Measurements from ENCODE around the gene UBE2V1.

The UBE2V1 gene

GRCh38 chr20:50042370-50043313 is 70.3 kb downstream of the UBE2V1 start:
- DNase-seq = no peak

GRCh38 chr20:50041246-50041873 is 71.6 kb downstream of the UBE2V1 start:
- no peak for DNase-seq

- DNase-seq = no peak
Observed at GRCh38 chr20:50040432-50041245, 72.3 kb downstream of the UBE2V1 start.

GRCh38 chr20:50039706-50040431 is 73.1 kb downstream of the UBE2V1 start:
- no peak for DNase-seq

- no peak for DNase-seq
Observed at GRCh38 chr20:50038574-50038991, 74.4 kb downstream of the UBE2V1 start.

- no peak for DNase-seq
Observed at GRCh38 chr20:50038169-50038568, 74.8 kb downstream of the UBE2V1 start.

GRCh38 chr20:50037575-50037974 is 75.4 kb downstream of the UBE2V1 start:
- DNase-seq = no peak

- DNase-seq = no peak
Observed at GRCh38 chr20:50037123-50037522, 75.8 kb downstream of the UBE2V1 start.

- DNase-seq = no peak
Observed at GRCh38 chr20:50036703-50037102, 76.2 kb downstream of the UBE2V1 start.

GRCh38 chr20:50034567-50035180 is 78.3 kb downstream of the UBE2V1 start:
- DNase-seq = no peak

GRCh38 chr20:50032955-50033666 is 79.8 kb downstream of the UBE2V1 start:
- no peak for DNase-seq
